Measurements from ENCODE around the gene EXOC6B.

EXOC6B gene

DNA sequence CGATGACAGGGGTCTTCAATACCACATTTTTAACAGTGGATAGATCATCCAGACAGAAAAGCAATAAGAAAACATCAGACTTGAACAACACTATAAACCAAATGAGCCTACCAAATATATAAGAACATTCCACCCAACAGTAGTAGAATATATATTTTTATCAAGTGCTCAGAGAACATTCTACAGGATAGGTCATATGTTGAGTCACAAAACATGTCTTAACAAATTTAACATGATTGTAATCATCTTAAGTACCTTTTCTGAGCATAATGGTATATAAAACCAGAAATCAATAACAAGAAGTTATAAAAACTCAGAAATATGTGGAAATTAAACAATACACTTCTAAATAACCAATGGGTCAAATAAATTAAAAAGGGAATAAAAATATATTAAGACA is 484.2 kb downstream of the EXOC6B start:
- no peak for DNase-seq

DNA sequence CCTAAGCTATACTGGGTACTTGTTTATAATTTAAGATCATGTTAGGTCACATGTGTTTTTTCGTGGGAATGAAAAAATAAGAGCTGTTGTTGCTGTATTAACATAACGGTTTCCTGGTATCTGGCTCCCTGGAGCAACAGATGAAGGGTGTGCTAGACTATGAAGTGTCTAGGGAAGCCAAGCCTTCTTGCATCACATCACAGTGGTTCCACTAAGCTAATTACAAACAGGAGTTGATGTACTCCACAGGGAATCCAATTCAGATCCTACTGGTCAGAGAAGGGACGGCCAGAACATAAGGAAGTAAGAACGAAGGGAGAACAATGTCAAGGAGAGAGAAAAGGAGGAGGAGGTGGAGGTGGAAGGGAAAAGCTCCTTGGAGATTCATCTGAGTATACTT is 485.2 kb downstream of the EXOC6B start:
- no peak for DNase-seq

DNA sequence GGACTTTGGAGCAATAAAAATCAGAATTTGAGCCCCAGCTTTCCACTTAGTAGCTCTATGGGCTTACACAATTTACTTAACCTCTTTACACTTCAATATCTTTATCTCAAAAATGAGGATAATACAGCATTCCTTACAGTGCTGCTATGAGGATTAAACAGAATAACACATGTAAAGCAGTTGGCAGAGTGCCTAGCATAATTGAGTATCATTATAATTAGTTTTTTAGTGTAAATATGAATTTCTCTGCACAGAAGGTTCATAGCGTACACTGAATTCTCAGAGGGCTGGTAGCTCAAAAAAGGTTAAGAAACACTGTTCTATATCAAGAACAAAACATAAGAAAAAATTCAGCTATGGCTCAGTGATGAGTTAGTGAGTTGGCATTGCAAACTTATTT is 487.8 kb downstream of the EXOC6B start:
- DNase-seq, result no peak

DNA sequence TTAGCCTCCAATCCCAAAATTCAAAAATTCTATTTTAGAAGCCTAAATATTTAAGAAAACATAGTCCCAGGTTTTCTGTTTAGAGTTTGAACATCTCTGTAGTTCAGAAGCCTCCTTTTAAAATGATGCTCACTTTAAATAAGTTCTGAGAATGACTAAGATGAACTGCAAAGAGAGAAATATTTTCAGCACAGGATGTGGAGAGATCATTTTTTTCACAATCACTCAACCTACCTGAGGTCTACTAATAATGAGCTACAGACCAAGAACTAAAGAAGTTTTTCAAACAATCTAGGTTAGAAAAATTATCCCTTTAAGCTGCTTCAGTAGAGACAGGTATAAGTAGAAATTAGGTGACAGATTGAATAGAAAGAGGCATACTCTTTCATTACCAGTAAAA is 493.1 kb downstream of the EXOC6B start:
- DNase-seq, result peak; percentile 14

DNA sequence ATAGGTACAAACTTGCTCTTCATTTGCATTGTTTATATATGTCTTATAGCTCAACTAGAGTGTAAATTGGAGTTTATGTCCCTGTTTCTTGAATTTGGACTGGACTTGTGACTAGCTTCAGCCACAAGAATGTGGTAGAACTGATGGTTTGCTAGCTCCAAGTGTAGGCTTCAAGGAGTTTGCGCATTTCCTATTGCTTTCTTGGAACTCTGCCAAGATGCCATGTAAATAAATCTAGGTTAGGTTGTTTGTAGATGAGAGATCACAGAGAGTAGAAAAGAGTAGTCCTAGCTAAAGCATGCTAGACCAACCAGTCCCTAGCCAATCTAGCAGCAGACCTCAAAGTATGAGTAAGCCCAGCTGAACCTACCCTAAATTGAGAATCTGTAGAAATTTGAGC is 495.2 kb downstream of the EXOC6B start:
- no peak for DNase-seq

DNA sequence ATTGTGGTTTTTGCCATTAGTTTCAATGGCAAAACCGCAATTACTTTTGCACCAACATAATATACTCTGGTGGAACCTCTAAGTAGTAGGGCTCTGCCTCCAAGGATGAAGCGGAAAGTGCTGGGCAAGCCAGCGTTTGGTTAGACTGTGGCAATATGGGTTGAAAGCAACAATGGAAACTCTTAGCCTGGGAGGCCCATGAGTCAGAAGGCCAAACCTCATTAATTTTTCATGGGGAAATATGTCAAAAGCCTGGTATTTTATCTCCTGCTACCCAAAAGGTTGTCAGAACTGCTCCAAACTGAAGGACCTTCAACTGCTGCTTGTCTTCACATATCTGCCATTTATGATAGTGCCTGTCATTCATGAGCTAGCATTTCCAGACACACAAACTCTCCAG is 499.1 kb downstream of the EXOC6B start:
- no peak for DNase-seq

DNA sequence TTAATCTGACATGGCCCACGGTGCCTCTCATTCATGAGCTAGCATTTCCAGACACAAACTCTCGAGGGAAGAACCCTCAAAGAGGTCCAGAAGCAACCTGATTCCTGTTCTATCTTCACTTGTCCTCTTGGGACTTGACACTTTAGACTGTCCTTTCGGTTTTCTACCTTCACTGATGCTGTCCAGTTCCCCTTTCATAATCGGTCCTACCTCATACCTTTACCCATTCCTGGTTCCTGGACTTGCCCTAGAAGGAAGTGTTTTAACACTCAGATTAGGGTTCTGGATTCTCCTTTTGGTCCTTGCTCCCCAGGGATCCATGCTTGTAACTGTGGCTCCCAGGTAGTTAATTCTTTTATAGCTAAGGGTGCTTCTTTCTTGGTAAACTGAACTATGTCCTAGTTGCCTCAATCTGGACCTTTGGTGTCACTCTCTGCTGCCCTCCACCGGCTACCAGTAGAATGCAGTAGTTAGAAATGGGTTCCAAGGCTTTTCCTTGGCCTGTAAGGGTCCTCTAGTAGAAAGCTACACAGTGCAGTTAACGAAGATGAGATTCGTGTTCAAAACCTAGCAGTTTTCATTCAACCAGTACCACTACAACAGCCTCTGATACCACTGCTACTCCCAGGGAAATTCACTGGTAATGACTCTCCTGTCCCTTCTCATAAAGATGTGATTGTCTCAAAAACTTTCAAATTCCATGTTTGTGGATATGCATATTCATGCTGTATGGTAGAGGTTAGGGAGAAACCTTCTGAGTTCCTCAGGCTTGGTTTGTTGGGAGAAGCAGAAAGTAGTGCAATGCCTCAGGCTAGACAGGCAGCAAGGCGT is 500.0 kb downstream of the EXOC6B start:
- peak; percentile 33 for DNase-seq

DNA sequence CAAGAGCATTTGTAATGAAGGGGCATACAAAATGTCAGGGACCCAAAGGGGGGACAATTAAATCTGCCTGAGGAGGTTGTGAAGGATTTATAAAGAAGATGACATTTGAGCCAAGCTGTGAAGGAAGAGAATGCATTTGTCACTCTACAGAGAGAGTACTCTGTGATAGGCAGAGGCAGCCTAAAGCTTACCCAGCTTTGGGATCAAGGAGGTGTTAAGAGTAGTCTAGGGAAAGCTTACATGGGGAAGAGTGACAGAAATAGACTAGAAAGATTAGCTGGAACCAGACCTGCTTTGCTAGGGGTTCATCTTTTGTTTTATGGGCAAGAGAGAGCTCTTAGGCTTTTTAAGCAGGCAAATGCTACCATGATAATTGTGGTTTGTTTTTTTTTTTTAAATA is 509.1 kb downstream of the EXOC6B start:
- DNase-seq, result no peak

DNA sequence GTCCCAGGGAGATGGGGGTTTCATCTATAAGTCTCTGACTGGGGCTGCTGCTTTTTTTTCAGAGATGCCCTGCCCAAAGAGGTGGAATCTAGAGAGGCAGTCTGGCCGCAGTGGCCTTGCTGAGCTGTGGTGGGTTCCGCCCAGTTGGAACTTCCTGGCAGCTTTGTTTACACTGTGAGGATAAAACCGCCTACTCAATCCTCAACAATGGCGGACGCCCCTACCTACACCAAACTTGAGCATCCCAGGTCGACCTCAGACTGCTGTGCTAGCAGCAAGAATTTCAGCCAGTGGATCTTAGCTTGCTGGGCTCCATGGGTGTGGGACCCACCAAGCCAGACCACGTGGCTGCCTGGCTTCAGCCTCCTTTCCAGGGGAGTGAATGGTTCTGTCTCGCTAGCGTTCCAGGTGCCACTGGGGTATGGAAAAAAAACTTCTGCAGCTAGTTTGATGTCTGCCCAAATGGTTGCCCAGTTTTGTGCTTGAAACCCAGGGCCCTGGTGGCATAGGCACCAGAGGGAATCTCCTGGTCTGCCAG is 525.6 kb downstream of the EXOC6B start:
- no peak for DNase-seq

DNA sequence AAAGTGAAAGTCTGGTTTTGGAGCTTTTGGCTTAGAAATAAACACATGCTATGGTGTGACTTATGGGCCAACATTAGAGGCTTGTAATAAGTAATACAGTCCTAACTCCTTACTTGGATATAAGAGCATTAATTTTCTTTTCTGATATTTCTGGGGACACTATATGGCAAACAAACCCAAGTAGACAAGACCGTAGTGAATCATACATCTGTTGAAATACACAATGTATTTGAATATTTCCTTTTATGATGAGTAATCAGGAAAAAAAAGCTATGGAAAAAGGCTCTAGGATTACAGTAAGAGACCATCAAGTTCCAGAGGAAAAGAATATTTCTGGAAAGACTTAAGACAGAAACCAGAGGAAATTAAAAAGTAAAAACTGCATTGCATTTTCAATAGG is 532.2 kb downstream of the EXOC6B start:
- no peak for DNase-seq

DNA sequence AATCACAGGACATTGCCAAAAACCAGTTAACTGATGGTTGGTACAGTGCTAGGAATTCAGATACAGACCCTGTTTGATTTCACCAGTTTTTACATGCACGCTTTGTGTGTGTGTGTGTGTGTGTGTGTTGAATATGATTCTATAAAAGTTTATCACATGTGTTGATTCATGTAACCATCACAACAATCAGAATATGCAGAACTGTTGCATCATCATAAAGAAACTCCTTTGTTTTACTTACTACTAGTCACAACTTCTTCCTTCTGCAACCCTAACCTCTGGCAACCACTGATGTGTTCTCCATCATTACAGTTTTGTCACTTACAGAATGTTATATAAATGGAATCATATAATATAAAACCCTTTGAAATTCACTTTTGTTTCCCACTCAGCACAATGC is 533.4 kb downstream of the EXOC6B start:
- no peak for DNase-seq

DNA sequence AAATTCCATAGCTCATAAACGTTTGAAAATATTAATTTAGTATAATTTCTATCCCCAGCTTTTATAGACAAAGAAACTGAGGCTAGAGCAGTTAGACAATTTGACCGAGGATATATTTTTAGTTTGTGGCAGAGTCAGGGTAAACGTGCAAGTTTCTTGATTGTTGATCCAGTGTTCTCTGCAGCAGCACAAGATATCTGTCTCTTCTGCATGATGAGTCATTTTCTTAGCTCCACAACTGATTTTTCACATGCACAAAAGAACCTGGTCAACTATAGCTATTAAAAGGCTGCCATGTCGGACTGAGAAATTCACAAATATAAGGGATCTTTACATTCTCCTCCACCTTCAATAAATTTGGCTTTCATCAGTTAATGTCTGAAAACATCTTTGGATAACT is 534.8 kb downstream of the EXOC6B start:
- no peak for DNase-seq

DNA sequence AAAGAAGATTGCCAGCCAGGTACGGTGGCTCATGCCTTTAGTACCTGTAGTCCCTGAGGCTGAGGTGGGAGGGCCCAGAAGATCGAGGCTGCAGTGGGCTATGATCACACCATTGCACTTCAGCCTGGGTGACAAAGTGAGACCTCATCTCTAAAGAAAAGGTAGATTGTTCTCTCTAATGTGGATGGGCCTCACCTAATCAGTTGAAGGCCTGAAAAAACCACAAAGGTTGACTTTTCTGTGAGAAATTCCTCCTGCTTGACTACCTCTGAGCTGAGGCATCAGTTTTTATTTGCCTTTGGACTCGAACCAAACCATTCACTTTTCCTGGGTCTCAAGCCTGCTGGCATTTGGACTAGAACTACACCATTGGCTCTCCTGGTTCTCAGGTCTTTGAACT is 536.1 kb downstream of the EXOC6B start:
- DNase-seq, result no peak

DNA sequence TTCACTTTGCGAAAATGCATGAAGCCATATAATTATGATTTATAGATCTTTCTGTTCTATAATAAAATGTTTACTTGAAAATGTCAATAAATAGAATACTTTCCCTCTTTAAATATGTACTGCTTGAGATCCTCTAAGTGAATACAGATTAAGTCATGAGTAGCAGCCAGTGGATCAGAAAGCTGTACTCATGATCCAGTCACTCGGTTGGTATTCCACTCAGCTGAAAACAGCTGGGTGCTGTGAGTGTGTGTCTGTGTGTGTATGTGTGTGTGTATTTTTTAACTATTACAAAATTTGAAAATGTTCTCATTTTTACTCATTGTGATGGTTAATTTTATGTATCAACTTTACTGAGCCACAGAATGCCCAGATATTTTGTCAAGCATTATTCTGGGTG is 536.5 kb downstream of the EXOC6B start:
- no peak for DNase-seq

DNA sequence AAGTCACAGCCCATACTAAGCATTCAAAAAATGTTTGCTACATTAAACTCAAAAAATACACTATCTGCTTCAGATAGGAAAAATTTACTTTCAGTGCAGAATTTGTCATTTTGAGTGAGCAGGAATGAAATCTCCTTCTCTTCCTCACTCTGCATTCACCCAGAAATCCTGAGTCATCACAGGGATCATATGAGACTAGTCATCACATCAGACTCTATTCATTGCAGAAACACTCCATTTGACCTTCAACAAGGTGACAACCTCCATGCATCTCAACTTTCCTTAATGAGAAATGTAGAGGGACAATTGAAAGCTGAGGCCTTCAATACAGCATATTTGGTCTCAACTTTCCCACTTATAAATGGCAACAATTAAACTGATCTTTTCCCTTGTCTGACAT is 547.8 kb downstream of the EXOC6B start:
- DNase-seq, result no peak

DNA sequence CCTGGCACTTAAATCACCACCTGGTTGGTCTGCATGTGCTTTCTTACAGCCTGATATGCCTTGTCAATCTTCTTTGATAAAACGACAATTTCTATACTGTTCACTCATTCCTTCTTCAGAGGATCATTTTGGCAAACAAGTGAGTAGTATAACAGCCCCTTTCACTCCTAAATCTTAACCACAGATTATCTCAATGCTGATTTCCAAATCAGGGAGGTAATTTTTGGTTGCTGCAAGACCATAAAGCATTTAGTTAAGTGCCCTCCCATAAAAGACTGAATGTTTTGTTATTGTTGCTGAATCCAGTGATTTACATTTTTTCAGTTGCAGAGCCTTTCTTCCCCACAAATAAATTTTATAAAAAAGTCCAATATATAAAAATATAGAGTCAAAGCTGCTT is 549.0 kb downstream of the EXOC6B start:
- no peak for DNase-seq

DNA sequence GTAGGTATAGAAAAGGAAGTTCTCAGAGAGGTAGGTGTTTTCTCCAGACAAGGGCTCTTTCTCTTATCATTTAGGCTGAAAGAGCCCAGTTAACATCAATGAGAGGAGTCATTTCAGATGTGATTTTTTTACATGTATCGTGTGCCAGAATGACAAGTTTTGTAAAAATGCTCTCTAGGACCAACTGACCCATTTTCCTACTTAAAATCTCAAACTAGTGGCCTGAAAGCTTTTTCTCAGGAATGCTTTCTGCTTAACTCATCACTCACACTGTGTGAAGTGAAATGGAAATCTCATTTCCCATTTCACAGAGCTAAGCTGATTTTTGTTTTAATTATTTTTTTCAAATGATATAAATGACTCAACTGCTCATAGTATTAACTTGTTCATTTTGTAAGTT is 549.5 kb downstream of the EXOC6B start:
- no peak for DNase-seq

DNA sequence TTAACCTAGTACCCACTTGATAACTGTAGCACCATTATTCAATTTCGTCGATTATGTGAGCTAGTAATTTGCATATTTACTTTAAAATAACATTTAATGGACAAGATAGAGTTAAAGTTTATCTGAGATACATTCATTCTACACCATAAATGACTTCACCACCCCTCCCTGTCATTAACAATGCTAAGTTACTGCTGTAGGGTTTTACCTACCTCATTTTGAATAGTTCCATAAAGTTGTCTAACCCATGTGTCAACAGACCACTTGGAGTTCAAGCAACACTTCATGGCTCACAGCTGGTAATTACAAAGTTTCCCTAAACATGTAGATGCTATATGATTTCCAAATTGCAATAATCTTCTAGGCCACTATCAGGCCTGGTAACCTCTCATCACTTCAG is 550.7 kb downstream of the EXOC6B start:
- DNase-seq, result no peak

DNA sequence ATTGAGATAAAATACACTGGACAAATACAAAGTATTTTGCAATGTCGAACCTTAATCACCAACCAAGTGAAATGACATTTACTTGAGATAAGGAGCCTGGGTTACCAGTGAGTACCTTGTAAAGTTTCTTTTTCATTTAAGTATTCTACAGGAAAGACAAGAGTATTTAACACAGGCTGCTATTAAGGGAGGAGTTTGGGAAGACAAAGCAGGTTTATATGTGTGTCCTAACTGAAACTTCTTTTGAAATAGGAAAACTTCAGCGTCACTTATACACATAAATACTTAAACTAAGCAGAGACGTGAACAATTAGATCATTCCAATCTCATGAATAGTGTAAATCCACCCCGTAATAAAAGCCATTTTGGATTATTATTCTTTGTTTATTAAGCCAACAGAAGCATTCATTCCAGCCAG is 551.4 kb downstream of the EXOC6B start:
- no peak for DNase-seq

DNA sequence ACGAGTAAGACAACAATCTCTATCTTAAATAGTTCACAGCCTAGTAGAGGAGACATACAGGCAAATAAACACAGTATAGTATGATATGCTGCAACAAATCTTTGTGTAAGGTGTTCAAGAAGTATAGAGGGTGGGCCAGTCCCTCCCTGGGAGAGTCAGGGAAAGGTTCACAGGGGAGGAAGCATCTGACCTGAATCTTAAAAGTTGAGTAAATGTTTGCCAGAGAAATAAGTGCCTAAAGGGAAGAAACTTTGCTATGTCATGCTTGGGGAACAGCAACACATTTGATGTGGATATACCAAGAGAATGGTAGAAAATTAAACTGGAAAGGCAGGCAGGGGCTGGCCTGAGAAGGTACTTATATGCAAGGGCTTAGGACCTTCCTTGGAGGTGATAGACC is 552.4 kb downstream of the EXOC6B start:
- no peak for DNase-seq

DNA sequence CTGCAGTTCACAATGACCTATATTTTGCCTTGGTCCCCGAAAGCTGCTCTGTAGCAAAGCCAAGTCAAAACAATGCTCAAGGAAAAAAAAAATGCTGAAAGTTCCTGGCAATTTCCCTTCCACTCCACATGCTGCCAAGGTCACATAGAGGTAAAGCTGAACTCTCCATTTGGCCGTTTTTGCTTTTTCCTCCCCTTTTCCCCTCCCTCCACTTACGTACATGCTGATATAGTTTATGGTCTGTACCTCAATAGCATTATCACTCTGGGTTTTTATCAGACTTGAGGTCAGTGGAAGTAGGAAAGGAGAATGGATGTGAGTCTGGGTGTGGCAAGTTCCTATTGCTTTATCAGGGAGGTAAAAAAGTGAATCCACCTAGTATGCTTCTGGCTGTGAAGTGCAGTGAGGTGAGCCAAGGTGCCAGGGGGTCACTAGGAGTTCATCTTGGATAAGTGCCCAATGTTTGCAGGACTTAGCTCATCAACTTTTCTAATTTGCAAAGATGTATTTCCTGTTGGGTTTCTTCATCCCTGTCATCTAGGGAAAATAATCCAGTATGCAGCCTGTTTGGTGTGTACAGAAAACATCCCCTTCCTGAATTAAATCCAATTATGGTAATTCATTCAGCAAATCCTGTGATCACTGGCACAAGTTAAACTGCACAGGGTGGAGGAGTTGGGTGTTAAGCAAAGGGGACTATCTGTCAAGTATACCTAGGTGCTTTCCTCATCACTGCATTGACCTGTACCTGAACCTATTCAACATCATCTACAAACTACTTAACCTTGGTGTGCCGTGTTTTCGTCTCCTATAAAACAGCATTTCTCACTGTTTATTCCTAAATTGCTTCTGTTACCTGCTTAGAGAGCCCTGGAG is 553.8 kb downstream of the EXOC6B start:
- no peak for DNase-seq

DNA sequence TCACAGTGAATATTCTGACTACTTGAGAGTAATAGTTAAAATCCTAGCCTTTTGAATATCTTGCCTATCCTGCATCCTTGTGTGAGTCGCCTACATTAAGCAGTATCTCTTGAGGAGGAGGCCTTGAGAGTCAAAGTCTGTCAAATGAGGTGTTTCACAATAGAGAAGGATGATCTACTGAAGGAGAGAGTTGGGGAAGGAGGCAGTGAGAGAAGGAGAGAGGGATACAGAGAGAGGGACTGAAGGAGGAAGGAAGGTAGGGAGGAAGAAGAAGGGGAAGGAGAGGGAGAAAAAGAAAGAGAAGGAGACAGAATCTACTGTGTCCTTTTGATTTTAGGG is 554.6 kb downstream of the EXOC6B start:
- DNase-seq, result no peak

DNA sequence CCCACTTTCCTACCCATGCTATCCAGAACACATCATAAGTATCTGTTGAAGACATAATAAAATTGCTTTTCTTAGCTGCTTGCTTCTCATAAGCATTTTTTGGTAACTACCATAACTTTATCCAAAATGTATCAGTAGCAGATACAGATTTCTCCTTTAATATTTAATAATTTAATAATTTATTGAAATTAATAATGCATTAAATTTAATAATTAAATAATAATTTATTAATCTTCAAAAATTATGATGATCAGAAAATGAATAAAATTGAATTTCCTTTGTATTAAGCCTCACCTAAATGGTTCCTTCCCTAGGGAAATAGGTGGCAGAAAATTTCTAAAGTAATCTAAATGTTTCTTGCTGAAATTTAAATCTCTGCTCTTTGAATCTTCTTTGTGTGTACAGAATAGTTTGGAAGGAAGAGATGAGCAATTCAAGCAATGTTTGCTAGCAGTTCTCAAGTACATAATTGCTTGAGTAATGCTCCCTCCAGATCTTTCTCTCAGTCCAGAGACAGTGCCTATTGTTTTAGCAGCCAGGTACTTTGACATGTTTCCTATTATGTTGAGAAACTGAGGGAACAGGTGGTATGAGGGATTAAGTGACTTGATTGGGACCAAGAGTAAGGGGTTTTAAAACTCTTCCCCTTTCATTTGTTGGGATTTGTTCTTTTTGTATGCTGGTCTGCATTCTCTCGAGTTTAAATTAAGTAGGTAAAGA is 555.1 kb downstream of the EXOC6B start:
- DNase-seq, result no peak

DNA sequence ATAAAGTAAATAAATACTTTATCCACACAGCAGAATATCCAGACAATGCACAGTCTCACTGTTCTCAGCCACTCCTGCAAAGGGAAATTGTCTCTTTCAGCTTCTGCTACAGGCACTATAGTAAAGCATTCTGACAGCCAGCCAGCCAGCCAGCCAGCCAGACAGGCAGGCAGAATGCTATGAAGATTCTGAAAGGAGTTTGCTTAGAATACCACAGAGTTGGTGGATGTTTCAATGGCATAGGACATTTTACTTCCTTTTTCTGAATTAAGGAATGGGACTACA is 562.1 kb downstream of the EXOC6B start:
- no peak for DNase-seq
